ENCODE data around the gene TSGA10.

- TF ChIP-seq EZH2 (IDR thresholded peaks at IDR 0.05): no peak
- no peak for TF ChIP-seq FOXP2 (optimal IDR thresholded peaks at IDR 0.05; ENCODE audit: control extremely low read depth, extremely low read length, insufficient read depth)
These were observed 47.8 kb downstream of the TSGA10 start for GRCh38 chr2:99106913-99107312.

Data from SK-N-MC (cell line).